ENCODE results near the gene ZBTB38.

The ZBTB38 gene

GRCh38 chr3:141368062-141368924 lies at the start of gene ZBTB38:
Gene ZBTB38 (plus strand): TSS chr3:141368504. CDS start chr3:141442389, 73,885 bp downstream.
- in situ Hi-C loops (cut with MboI; ENCODE audit: low pct_unique_long_range_greater_than_20kb, low sequenced_read_pairs, unreplicated experiment), result no loop called here
- DNase-seq (ENCODE audit: low spot score), result no peak

DNA sequence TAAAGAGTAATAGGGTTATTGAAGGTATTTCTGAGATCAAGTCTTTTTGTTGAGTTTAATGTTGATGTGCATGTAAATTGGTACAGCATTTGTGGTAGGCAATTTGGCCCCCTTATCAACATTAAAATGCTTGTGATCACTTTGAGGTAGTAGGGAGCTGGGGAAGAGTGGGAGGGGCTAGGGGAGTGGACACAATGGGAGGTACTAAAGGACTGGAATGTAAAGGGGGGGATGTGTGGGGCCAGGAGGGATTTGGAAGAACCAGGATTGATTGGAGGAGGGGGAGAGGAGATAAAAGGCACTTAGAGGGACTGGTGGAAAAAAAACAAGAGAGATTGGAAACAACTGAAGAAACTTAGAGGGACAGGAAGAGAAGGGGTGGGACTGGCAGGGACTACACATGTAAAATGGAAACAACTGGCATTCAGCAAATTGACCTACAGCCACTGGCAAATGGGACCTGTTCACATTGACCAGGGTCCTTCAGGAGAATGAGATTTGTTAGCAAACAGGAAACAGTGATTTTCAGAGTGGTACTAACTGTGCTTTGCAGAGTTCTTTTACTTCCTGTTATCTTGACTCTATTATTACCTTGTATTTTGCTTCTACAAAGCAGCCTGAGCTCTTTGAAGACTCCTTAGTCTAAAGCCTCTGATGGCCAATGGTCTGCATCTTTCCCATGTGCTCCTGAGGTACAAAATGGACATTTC lies 47.8 kb upstream of the ZBTB38 start:
- no peak for DNase-seq (ENCODE audit: low spot score)
- in situ Hi-C loops (cut with MboI; ENCODE audit: low pct_unique_long_range_greater_than_20kb, low sequenced_read_pairs, unreplicated experiment), result no loop called here
- TF ChIP-seq, protein P1, sequence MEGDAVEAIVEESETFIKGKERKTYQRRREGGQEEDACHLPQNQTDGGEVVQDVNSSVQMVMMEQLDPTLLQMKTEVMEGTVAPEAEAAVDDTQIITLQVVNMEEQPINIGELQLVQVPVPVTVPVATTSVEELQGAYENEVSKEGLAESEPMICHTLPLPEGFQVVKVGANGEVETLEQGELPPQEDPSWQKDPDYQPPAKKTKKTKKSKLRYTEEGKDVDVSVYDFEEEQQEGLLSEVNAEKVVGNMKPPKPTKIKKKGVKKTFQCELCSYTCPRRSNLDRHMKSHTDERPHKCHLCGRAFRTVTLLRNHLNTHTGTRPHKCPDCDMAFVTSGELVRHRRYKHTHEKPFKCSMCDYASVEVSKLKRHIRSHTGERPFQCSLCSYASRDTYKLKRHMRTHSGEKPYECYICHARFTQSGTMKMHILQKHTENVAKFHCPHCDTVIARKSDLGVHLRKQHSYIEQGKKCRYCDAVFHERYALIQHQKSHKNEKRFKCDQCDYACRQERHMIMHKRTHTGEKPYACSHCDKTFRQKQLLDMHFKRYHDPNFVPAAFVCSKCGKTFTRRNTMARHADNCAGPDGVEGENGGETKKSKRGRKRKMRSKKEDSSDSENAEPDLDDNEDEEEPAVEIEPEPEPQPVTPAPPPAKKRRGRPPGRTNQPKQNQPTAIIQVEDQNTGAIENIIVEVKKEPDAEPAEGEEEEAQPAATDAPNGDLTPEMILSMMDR (IDR thresholded peaks at IDR 0.05; ENCODE audit: extremely low read depth, insufficient read depth, missing control alignments), result no peak

More at GRCh38 chr3:141368062-141368924, at the start of gene ZBTB38:
- TF ChIP-seq, protein P1 (IDR thresholded peaks at IDR 0.05; ENCODE audit: extremely low read depth, insufficient read depth, missing control alignments), result no peak

DNA sequence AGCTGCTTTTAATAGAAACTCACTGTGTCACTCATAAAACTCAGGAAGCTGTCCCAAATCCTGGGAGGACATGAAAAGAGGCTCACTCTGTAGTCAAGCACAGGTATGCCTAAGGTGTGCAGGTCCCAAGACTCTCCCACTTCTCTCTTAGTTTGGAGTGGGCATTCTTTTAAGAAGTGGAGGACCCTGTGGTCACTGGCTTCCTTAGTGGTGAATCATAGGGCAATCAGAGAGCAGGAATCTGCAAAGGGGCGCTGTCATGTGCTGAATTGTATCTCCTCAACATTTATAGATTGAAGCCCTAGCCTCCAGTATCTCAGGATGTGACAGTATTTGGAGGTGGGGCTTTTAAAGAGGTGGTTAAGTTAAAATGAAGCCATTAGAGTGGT lies 47.2 kb upstream of the ZBTB38 start:
- DNase-seq (ENCODE audit: low spot score), result no peak
- TF ChIP-seq, protein P1 (IDR thresholded peaks at IDR 0.05; ENCODE audit: extremely low read depth, insufficient read depth, missing control alignments), result no peak
- in situ Hi-C loops (cut with MboI; ENCODE audit: low pct_unique_long_range_greater_than_20kb, low sequenced_read_pairs, unreplicated experiment), result no loop called here

GRCh38 chr3:141323936-141324704 lies 44.2 kb upstream of the ZBTB38 start:
- in situ Hi-C loops (cut with MboI; ENCODE audit: low pct_unique_long_range_greater_than_20kb, low sequenced_read_pairs, unreplicated experiment), result no loop called here
- no peak for DNase-seq (ENCODE audit: low spot score)
- TF ChIP-seq, protein P1 (IDR thresholded peaks at IDR 0.05; ENCODE audit: extremely low read depth, insufficient read depth, missing control alignments), result no peak

GRCh38 chr3:141326123-141326522 lies 42.2 kb upstream of the ZBTB38 start:
- TF ChIP-seq, protein P1 (IDR thresholded peaks at IDR 0.05; ENCODE audit: extremely low read depth, insufficient read depth, missing control alignments), result no peak
- in situ Hi-C loops (cut with MboI; ENCODE audit: low pct_unique_long_range_greater_than_20kb, low sequenced_read_pairs, unreplicated experiment), result no loop called here
- no peak for DNase-seq (ENCODE audit: low spot score)

DNA sequence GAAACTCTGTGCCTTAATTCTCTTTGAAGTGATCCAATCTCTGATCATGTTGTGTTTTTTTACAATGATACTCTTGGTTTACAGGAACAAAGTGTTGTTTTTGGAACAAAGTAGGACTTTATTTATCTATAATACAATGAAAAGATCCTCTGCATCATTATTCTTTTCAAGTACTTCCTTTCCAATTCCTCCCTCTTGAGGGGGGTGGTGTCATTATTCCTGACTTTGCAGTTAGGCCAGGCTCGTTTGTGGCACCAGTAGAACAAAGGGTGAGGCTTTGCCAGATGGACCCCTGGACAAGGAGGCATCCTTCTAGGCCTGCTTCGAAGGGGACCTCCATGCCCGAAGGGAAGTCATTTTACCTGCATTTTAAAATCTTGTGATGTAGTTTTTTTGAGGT lies 41.7 kb upstream of the ZBTB38 start:
- in situ Hi-C loops (cut with MboI; ENCODE audit: low pct_unique_long_range_greater_than_20kb, low sequenced_read_pairs, unreplicated experiment), result no loop called here
- DNase-seq (ENCODE audit: low spot score), result no peak
- TF ChIP-seq, protein P1 (IDR thresholded peaks at IDR 0.05; ENCODE audit: extremely low read depth, insufficient read depth, missing control alignments), result no peak
